KOPT-K1 (cell line): ENCODE data around the gene EYA2.

Experiments used
- H3K27ac ChIP-seq: fragments of 200-600 bp; sonication (generic); 2 replicates; pipeline ENCODE4 v1.5.1; 2016; ENCODE audit warnings: antibody characterized with exemption, mild to moderate bottlenecking, low read depth, low read length; ENCODE audit not compliant: poor library complexity, severe bottlenecking
- H3K36me3 ChIP-seq: fragments of 200-600 bp; sonication (generic); 2 replicates; pipeline ENCODE4 v1.5.1; 2017; ENCODE audit warnings: antibody characterized with exemption, mild to moderate bottlenecking, low read length, moderate library complexity; ENCODE audit not compliant: insufficient read depth
- H3K9me3 ChIP-seq: fragments of 200-600 bp; sonication (generic); 2 replicates; pipeline ENCODE4 v1.5.1; 2017; ENCODE audit warnings: antibody characterized with exemption, low read length, mild to moderate bottlenecking; ENCODE audit not compliant: insufficient read depth, poor library complexity, severe bottlenecking

Gene EYA2

DNA sequence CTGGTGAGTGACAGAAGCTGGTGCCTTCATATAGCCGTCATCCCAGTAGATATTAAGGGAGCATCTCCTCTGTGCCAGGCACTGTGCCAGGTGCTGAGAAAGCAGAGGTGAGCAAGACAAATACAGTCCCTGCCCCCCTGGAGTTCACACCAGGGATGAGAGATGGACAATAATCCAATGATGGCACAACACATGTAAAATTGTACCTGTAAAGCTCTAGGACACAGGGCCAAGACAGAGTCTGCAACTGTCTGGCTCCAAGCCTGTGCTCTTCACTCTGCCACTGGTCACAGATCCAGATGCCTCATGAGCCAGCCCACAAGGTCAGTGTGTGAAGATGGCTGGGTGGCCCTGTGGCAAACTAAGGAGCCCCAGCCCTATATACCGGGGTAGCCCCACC is 133.8 kb downstream of the EYA2 start:
- Histone ChIP-seq H3K36me3 (no peaks in the 10 kb centered on the region), H3K9me3 (peaks cover 13% of the 10 kb centered on the region), H3K27ac (no peak overlapping the region)

GRCh38 chr20:47029845-47030244 is 135.2 kb downstream of the EYA2 start:
- Histone ChIP-seq H3K9me3 (peaks cover 13% of the 10 kb centered on the region), H3K36me3 (no peaks in the 10 kb centered on the region), H3K27ac (no peak overlapping the region)

DNA sequence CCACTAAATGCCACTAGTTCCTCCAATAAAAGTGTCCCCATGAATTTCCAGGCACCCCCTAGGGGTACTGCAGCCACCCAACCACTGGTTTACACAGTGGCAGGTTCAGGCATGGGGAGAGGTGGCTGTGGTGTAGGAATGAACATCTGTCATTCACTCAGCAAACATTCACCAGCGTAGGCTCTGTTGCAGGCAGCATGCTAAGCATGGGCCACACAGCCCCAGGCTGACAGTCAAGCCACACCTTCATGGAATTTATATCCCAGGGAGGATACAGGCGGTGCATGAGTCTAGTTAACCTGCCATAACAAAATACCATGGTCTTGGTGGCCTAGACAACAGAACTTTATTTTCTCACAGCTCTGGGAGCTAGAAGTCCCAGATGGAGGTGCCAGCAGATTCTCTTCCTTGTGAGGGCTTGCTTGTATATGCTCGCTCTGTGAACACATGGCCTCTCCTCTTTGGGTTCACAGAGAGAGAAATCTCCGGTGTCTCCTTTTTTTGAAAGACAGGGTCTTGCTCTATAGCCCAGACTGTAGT is 135.7 kb downstream of the EYA2 start:
- H3K36me3 ChIP-seq, result no peaks in the 10 kb centered on the region
- peaks cover 13% of the 10 kb centered on the region for H3K9me3 ChIP-seq
- no peak overlapping the region for H3K27ac ChIP-seq

DNA sequence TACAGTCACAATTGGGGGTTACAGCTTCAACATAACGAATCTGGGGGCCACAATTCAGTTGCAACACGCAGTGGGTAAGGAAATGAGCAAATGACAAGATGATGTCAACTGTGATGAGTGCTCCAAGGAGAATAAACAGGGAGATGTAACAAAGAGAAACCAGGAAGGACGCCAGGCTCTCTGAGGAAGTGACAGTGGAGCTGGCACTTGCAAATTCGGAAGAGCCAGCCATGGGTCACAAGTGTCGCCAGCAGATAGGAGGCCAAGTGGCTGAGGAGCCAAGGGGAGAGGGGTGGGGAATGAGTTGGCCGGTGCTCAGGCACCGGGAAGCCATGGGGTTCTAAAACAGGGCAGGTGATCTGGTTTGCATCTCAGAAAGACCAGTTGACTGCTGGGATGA is 136.4 kb downstream of the EYA2 start:
- Histone ChIP-seq H3K27ac (no peak overlapping the region), H3K9me3 (peaks cover 13% of the 10 kb centered on the region), H3K36me3 (no peaks in the 10 kb centered on the region)

- H3K36me3 ChIP-seq, result no peaks in the 10 kb centered on the region
- peaks cover 13% of the 10 kb centered on the region for H3K9me3 ChIP-seq
- no peak overlapping the region for H3K27ac ChIP-seq
These were observed 137.2 kb downstream of the EYA2 start for GRCh38 chr20:47031821-47032220.

- Histone ChIP-seq H3K36me3 (no peaks in the 10 kb centered on the region), H3K9me3 (peaks cover 11% of the 10 kb centered on the region), H3K27ac (no peak overlapping the region)
These were observed 138.4 kb downstream of the EYA2 start for GRCh38 chr20:47032933-47033578.

- Histone ChIP-seq H3K36me3 (no peaks in the 10 kb centered on the region), H3K27ac (no peak overlapping the region), H3K9me3 (peaks cover 5% of the 10 kb centered on the region)
These were observed 139.0 kb downstream of the EYA2 start for GRCh38 chr20:47033665-47034064.

DNA sequence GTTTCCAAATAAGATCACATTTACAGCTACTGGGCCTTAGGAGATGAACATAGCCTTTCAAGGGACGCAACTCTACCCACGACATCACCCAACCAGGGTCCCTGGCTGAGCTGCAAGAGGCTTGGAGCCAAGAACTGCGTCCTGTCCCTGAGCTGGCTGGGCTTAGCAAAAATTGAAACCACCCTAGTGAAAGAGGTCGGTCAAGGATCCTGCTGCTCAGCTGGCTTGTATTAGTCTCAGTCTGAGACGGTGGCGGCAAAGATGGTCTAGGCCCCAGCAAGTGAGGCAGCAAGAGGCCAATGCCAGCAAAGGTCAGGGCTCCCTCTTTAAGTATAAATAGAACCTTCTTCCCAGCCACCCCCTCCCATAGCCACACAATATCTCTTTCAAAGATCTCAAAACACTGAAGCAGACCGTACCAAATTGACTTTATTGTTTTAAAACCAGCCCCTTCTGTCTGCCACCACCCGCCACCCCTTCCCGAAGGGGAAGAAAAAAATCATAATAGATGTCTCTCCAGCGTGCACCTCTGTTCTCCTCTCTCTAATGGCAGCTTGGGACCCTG is 140.5 kb downstream of the EYA2 start:
- H3K27ac ChIP-seq, result no peak overlapping the region
- H3K9me3 ChIP-seq, result no peaks in the 10 kb centered on the region
- no peaks in the 10 kb centered on the region for H3K36me3 ChIP-seq

DNA sequence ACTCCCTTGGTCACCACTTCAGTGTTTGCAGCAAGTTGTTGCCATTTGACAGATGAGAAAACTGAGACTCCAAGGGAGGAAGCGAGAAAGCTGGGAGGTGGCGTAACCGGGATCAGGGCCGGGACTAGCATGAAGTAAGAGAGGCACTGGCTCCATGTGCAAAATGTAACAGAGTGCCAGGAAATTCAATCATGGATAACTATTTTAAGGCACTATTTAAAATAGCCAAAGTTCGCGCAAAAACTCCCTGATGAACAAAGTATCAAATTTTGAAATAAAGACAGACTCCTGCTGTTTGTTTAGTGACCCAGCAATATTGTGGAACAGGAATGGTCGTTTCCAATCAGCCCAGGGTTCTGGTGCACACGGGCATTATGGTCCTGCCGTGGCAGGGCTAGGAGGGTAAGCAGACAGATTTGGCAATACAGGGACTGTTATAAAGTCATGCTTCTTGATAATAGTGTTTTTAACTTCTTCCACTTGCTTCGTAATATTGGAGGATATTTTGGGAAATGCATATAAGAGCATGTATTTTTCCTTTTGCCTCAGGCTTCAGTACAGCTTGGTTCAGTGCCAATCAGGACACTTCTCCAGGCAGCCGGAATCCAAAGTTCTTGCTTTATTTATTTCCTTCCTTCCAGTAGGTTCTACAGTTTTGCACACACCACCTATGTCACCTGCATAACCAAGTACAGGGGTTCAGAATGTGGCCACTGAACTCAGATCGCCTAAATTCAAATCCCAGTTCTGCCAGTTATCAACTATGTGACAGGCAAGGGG is 141.6 kb downstream of the EYA2 start:
- Histone ChIP-seq H3K27ac (no peak overlapping the region), H3K36me3 (no peaks in the 10 kb centered on the region), H3K9me3 (no peaks in the 10 kb centered on the region)

DNA sequence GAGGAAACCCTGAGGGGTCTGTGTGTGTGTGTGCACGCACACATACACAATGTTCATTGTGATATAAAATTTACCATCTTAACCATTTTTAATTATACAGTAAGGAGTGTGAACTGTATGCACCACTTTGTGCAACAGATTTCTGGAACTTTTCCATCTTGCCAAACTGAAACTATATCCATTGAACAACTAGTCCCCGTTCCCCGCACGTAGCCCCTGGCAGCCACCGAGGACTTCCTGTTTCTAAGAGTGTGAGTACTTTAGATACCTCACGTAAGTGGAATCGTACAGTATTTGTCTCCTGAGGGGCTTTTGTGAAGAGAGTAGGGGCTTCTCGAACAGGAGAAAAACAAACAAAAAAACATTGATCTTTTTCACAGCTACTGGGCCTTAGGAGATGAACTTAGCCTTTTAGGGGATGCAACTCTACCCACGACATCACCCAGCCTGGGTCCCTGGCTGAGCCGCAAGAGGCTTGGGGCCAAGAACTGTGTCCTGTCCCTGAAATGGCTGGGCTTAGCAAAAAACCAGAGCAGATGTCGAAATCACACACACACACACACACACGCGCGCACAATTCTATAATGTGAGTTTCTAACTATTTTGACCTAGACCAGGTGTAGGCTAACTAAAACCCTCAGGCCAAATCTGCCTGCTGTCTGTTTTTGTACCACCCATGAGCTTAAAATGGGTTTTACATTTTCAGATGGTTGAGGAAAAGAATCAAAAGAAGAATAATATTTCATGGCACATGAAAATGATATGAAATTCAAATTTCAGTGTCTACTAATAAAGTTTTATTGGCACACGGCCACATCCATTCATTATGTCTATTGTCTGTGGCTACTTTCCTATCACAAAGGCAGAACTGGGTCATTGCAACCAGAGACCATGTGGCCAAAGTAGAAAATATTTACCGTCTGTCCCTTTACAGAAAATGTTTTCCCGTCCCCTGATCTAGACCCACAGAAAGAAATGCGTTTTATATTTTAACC is 144.2 kb downstream of the EYA2 start:
- Histone ChIP-seq H3K9me3 (no peaks in the 10 kb centered on the region), H3K36me3 (no peaks in the 10 kb centered on the region), H3K27ac (no peak overlapping the region)

- H3K27ac ChIP-seq, result no peak overlapping the region
- H3K36me3 ChIP-seq, result no peaks in the 10 kb centered on the region
- H3K9me3 ChIP-seq, result no peaks in the 10 kb centered on the region
These were observed 146.0 kb downstream of the EYA2 start for GRCh38 chr20:47040506-47041125.

DNA sequence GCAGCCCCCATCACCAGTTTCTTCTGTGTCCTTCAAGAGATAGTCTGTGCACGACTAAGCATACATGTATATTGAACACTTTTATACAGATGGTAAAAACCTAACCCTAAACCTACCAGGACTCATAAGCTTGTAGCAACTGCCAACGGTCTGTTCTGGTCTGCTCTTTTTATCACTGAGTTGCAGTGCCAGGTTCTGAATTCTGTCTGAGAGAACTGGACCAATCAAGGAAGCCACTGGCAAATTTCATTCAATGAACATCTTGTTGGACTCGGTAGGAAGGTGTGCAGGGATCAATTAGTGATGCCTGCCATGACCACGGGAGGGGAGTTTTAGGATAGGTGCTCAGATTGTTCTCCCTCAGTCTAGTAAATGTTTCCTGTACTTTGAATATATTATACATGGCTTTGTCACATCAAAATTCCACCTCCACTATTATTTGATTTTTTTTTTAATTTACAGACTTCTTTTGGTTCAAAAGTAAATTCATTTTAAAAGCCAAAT is 146.8 kb downstream of the EYA2 start:
- no peaks in the 10 kb centered on the region for H3K36me3 ChIP-seq
- no peak overlapping the region for H3K27ac ChIP-seq
- H3K9me3 ChIP-seq, result no peaks in the 10 kb centered on the region

DNA sequence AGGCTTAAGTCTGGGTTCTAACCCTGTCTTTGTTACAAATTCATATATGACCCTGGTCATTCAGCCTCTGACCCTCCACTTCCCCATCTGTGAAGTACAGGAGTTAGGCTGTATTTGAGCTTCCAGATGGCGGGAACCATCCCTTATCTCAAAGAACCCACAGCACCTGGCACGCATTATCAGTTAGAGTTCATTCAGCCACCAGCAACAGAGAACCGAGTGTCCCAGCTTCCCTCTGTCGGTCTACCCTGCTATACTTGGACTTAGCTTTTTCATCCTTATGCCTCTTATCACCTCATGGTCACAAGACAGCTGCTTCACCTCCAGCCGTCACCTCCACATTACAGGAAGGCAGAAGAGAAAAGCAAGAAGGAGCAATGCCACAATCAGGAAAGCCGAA is 147.8 kb downstream of the EYA2 start:
- Histone ChIP-seq H3K9me3 (no peaks in the 10 kb centered on the region), H3K36me3 (no peaks in the 10 kb centered on the region), H3K27ac (no peak overlapping the region)

- Histone ChIP-seq H3K36me3 (no peaks in the 10 kb centered on the region), H3K27ac (no peak overlapping the region), H3K9me3 (no peaks in the 10 kb centered on the region)
These were observed 148.4 kb downstream of the EYA2 start for GRCh38 chr20:47043086-47043485.
